GM12865 (cell line): ENCODE data around the gene PLEK2.
A peak's percentile ranks its signal among the peaks of the same experiment; 100 is the strongest.

ENCODE experiments used
- DNase-seq: peaks from one replicate; pipeline ENCODE4 v3.0.0; 2010; ENCODE audit warnings: low read depth
- H3K4me3 ChIP-seq: 2 replicates; pipeline ENCODE4 v1.5.1; 2011; ENCODE audit warnings: mild to moderate bottlenecking, low read depth, low read length, control low read depth
- CTCF ChIP-seq: IDR thresholded peaks from 2 replicates; pipeline ENCODE4 v1.5.1; 2011; ENCODE audit warnings: low read length, control low read depth, low read depth, inconsistent platforms; ENCODE audit not compliant: insufficient read depth; ENCODE audit errors: missing control alignments

Gene PLEK2

DNA sequence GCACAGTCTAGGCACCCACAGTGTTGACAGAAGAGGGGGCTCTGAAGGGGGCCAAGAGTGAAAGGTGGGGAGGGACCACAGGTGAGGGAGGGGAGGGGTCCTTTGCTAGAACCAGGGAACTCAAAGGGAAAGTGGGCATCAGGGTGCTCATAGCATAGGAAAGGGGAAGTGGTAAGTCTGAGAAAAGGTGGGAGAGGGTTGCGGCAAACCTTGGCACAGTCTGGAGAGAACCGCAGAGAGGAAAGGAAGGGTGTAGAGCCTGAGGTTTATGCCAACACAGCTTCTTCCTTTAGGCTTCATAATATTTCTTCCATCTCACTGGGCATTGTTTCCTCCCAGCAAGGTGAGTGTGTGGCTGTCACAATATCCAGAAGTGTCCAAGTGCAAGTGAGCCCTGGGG, 11.5 kb upstream of the PLEK2 start:
- no peak for TF ChIP-seq CTCF
- H3K4me3 ChIP-seq: no peak overlapping the region
- no peak for DNase-seq

GRCh38 chr14:67421356-67422224, 9.6 kb upstream of the PLEK2 start:
- DNase-seq: no peak
- no peak overlapping the region for H3K4me3 ChIP-seq
- TF ChIP-seq CTCF: no peak

GRCh38 chr14:67420102-67420739, 8.3 kb upstream of the PLEK2 start:
- TF ChIP-seq CTCF: peak; percentile 70
- peak; percentile 62 for DNase-seq
- no peak overlapping the region for H3K4me3 ChIP-seq

GRCh38 chr14:67418401-67419191, 6.6 kb upstream of the PLEK2 start:
- H3K4me3 ChIP-seq: no peak overlapping the region
- no peak for TF ChIP-seq CTCF
- DNase-seq: no peak

DNA sequence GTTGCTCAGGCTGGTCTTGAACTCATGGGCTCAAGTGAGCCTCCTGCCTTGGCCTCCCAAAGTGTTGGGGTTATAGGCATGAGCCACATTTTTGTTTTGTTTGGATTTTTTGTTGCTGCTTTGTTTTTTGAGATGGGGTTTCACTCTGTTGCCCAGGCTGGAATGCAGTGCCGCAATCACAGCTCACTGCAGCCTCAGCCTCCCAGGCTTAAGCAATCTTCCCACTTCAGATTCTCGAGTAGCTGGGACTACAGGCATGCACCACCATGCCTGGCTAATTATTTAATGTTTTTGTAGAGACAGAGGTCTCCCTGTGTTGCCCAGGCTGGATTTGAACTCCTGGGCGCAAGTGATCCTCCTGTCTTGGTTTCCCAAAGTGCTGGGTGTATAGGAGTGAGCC, 5.7 kb upstream of the PLEK2 start:
- no peak overlapping the region for H3K4me3 ChIP-seq
- no peak for TF ChIP-seq CTCF
- no peak for DNase-seq

- no peak for TF ChIP-seq CTCF
- no peak overlapping the region for H3K4me3 ChIP-seq
- no peak for DNase-seq
Measured at GRCh38 chr14:67416810-67417209, 4.8 kb upstream of the PLEK2 start.
